GM21367 (cell line): ENCODE measurements around the gene ASF1B.
"Not testable (repeated sequence)": the region's sequence is repeated elsewhere in the genome, so short reads cannot be mapped to it uniquely, and the experiment has no call there.

ENCODE experiments used
- ATAC-seq: cut with Tn5 transposase; IDR thresholded peaks from one replicate; pipeline ENCODE4 v1.9.1; 2021; ENCODE audit not compliant: unreplicated experiment

Gene ASF1B

GRCh38 chr19:14160017-14160703 is 23.8 kb upstream of the ASF1B start:
- ATAC-seq, result no peak

- no peak for ATAC-seq
These were observed 22.7 kb upstream of the ASF1B start for GRCh38 chr19:14159059-14159458.

- ATAC-seq, result no peak
These were observed 22.1 kb upstream of the ASF1B start for GRCh38 chr19:14158276-14159023.

- no peak for ATAC-seq
These were observed 20.8 kb upstream of the ASF1B start for GRCh38 chr19:14156971-14157717.

- no peak for ATAC-seq
These were observed 19.7 kb upstream of the ASF1B start for GRCh38 chr19:14156122-14156521.

- ATAC-seq, result no peak
These were observed 19.0 kb upstream of the ASF1B start for GRCh38 chr19:14155371-14155770.

- ATAC-seq, result no peak
These were observed 16.3 kb upstream of the ASF1B start for GRCh38 chr19:14152713-14153112.

GRCh38 chr19:14150770-14151661 is 14.6 kb upstream of the ASF1B start:
- ATAC-seq, result no peak

- no peak for ATAC-seq
These were observed 13.8 kb upstream of the ASF1B start for GRCh38 chr19:14150041-14150769.

- ATAC-seq, result no peak
These were observed 13.2 kb upstream of the ASF1B start for GRCh38 chr19:14149509-14149994.

- no peak for ATAC-seq
These were observed 12.5 kb upstream of the ASF1B start for GRCh38 chr19:14148751-14149410.

GRCh38 chr19:14147797-14148605 is 11.6 kb upstream of the ASF1B start:
- no peak for ATAC-seq

- ATAC-seq, result no peak
These were observed 10.4 kb upstream of the ASF1B start for GRCh38 chr19:14146789-14147216.

- ATAC-seq, result not testable (repeated sequence)
These were observed 9.8 kb upstream of the ASF1B start for GRCh38 chr19:14146169-14146568.

- no peak for ATAC-seq
These were observed 9.0 kb upstream of the ASF1B start for GRCh38 chr19:14145381-14145780.

GRCh38 chr19:14142262-14143190 is 6.1 kb upstream of the ASF1B start:
- no peak for ATAC-seq

- ATAC-seq, result no peak
These were observed 4.7 kb upstream of the ASF1B start for GRCh38 chr19:14141041-14141440.

- ATAC-seq, result no peak
These were observed 3.6 kb upstream of the ASF1B start for GRCh38 chr19:14139944-14140343.
